SK-N-MC (cell line): ENCODE data around the gene CMSS1.

Experiments used
- DNase-seq: peaks from one replicate; pipeline ENCODE4 v3.0.0-alpha.2; 2011; ENCODE audit warnings: low read depth, low spot score
- H3K27ac ChIP-seq: fragments of 200-600 bp; sonication (generic); 2 replicates; pipeline ENCODE4 v1.5.1; 2016; ENCODE audit warnings: mixed run types
- H3K36me3 ChIP-seq: fragments of 200-600 bp; sonication (generic); 2 replicates; pipeline ENCODE4 v1.6.1; 2017; ENCODE audit warnings: antibody characterized with exemption, low read length, mixed read lengths; ENCODE audit not compliant: insufficient read depth
- H3K4me3 ChIP-seq: fragments of 200-600 bp; sonication (generic); 2 replicates; pipeline ENCODE4 v1.5.1; 2016
- H3K9ac ChIP-seq: fragments of 200-600 bp; sonication (generic); 2 replicates; pipeline ENCODE4 v1.8.0; 2017; ENCODE audit warnings: mixed run types, mixed read lengths; ENCODE audit not compliant: insufficient read length
- H3K9me3 ChIP-seq: fragments of 200-600 bp; sonication (generic); 2 replicates; pipeline ENCODE4 v1.6.1; 2017; ENCODE audit warnings: low read depth, mild to moderate bottlenecking, antibody characterized with exemption, low read length, moderate library complexity, mixed read lengths
- EZH2 ChIP-seq: fragments of 200-600 bp; sonication (generic); IDR thresholded peaks from one replicate; pipeline ENCODE4 v1.6.1; 2017; ENCODE audit warnings: antibody characterized with exemption
- FOXP2 ChIP-seq: optimal IDR thresholded peaks from 2 replicates; pipeline ENCODE3; 2011; ENCODE audit warnings: mild to moderate bottlenecking, moderate library complexity; ENCODE audit not compliant: insufficient read depth; ENCODE audit errors: extremely low read length, control extremely low read depth
- POLR2AphosphoS5 ChIP-seq: IDR thresholded peaks from 2 replicates; pipeline ENCODE4 v1.6.1; 2012; ENCODE audit warnings: mild to moderate bottlenecking, low read depth, low read length, borderline replicate concordance

Gene CMSS1

GRCh38 chr3:99943931-99944761, 126.5 kb downstream of the CMSS1 start:
- Histone ChIP-seq H3K9ac (no peak overlapping the region), H3K9me3 (no peaks in the 10 kb centered on the region), H3K36me3 (no peaks in the 10 kb centered on the region), H3K27ac (no peak overlapping the region), H3K4me3 (no peak overlapping the region)
- no peak for DNase-seq
- TF ChIP-seq EZH2 (no peak), POLR2AphosphoS5 (no peak), FOXP2 (no peak)

- Histone ChIP-seq H3K27ac (no peak overlapping the region), H3K9me3 (no peaks in the 10 kb centered on the region), H3K4me3 (no peak overlapping the region), H3K36me3 (no peaks in the 10 kb centered on the region), H3K9ac (no peak overlapping the region)
- no peak for TF ChIP-seq POLR2AphosphoS5
- TF ChIP-seq FOXP2: no peak
- no peak for TF ChIP-seq EZH2
- DNase-seq: no peak
Observed at GRCh38 chr3:99945328-99945995, 127.8 kb downstream of the CMSS1 start.

- TF ChIP-seq EZH2 (no peak), POLR2AphosphoS5 (no peak), FOXP2 (no peak)
- H3K4me3 ChIP-seq: no peak overlapping the region
- H3K9ac ChIP-seq: no peak overlapping the region
- no peak for DNase-seq
- H3K36me3 ChIP-seq: no peaks in the 10 kb centered on the region
- no peaks in the 10 kb centered on the region for H3K9me3 ChIP-seq
- H3K27ac ChIP-seq: no peak overlapping the region
Observed at GRCh38 chr3:99947356-99947755, 129.7 kb downstream of the CMSS1 start.

- Histone ChIP-seq H3K9me3 (no peaks in the 10 kb centered on the region), H3K36me3 (no peaks in the 10 kb centered on the region), H3K27ac (no peak overlapping the region), H3K4me3 (no peak overlapping the region), H3K9ac (no peak overlapping the region)
- no peak for TF ChIP-seq POLR2AphosphoS5
- no peak for TF ChIP-seq EZH2
- no peak for TF ChIP-seq FOXP2
- DNase-seq: no peak
Observed at GRCh38 chr3:99948467-99949089, 130.9 kb downstream of the CMSS1 start.

- no peak for DNase-seq
- TF ChIP-seq FOXP2 (no peak), POLR2AphosphoS5 (no peak), EZH2 (no peak)
Observed at GRCh38 chr3:99949956-99950670, 132.5 kb downstream of the CMSS1 start.

GRCh38 chr3:99950921-99951320, 133.3 kb downstream of the CMSS1 start:
- TF ChIP-seq POLR2AphosphoS5 (no peak), FOXP2 (no peak), EZH2 (no peak)
- Histone ChIP-seq H3K4me3 (no peak overlapping the region), H3K9ac (no peak overlapping the region), H3K27ac (no peak overlapping the region), H3K9me3 (no peaks in the 10 kb centered on the region), H3K36me3 (no peaks in the 10 kb centered on the region)
- no peak for DNase-seq

More at GRCh38 chr3:99949956-99950670, 132.5 kb downstream of the CMSS1 start:
- H3K9ac ChIP-seq: no peak overlapping the region
- no peaks in the 10 kb centered on the region for H3K9me3 ChIP-seq
- no peak overlapping the region for H3K27ac ChIP-seq
- no peak overlapping the region for H3K4me3 ChIP-seq
- no peaks in the 10 kb centered on the region for H3K36me3 ChIP-seq

GRCh38 chr3:99951701-99952100, 134.0 kb downstream of the CMSS1 start:
- Histone ChIP-seq H3K27ac (no peak overlapping the region), H3K9ac (no peak overlapping the region), H3K4me3 (no peak overlapping the region), H3K36me3 (no peaks in the 10 kb centered on the region), H3K9me3 (no peaks in the 10 kb centered on the region)
- no peak for TF ChIP-seq EZH2
- TF ChIP-seq POLR2AphosphoS5: no peak
- no peak for TF ChIP-seq FOXP2
- no peak for DNase-seq

GRCh38 chr3:99952306-99952705, 134.6 kb downstream of the CMSS1 start:
- no peaks in the 10 kb centered on the region for H3K36me3 ChIP-seq
- no peak for DNase-seq
- no peak overlapping the region for H3K9ac ChIP-seq
- H3K27ac ChIP-seq: no peak overlapping the region
- H3K4me3 ChIP-seq: no peak overlapping the region
- H3K9me3 ChIP-seq: no peaks in the 10 kb centered on the region
- TF ChIP-seq EZH2 (no peak), POLR2AphosphoS5 (no peak), FOXP2 (no peak)
